ENCODE data around the gene PLPPR3.

- TF ChIP-seq CTCF (IDR thresholded peaks at IDR 0.05) (no peak), POLR2A (IDR thresholded peaks at IDR 0.05) (no peak)
These were observed 15.9 kb downstream of the PLPPR3 start for GRCh38 chr19:805600-806550.

Measured in thyroid gland (tissue), 4 donors.